NT2/D1 (cell line): ENCODE measurements around the gene MROH2A.

Experiments
- SUZ12 ChIP-seq: IDR thresholded peaks from 2 replicates; pipeline ENCODE4 v1.6.1; 2011; ENCODE audit not compliant: insufficient read length, insufficient read depth; ENCODE audit errors: extremely low read depth
- YY1 ChIP-seq: IDR thresholded peaks from 2 replicates; pipeline ENCODE4 v1.6.1; 2011; ENCODE audit not compliant: insufficient read length, insufficient read depth

DNA sequence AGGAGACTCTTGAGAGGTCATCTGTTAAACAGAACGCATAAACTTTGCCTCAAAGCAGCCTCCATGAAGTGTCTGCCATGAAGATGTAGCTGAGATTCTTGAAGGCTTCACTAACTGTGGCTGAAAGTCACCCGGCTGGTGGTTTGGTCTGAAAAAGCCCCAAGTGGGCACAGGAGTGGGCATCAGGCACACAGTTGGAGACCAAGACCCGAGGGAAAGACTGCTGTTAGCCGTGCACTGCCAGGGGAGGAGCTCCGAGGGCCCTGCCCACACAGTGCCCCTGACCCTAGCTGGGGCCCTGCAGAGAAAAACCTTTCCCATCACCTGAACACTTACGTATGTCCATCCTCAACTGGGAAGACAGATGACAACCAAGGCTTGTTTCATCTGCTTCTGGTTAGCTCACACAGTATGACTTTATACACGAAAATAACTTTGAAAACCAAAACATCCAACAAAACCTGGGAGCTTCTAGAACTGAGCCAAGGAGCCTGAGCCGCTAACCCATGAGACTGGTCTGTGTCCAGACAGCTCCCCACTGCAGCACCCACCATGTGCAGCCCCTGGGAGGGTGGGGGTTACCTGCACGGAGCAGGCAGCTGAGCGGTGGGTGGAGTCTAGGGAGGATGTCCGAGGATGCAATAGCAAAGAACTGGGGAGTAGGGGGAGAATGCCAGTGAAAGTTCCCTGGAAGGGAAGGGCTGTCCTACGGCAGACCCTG is 60.8 kb downstream of the MROH2A start:
- TF ChIP-seq YY1: no peak
- TF ChIP-seq SUZ12: no peak
